Pancreas (tissue), 10 donors: Measurements from ENCODE around the gene KLHL25. TPM values are rescaled to one million over a fixed set of nuclear protein-coding genes. Genes with fewer than 3 reads are reported as not detected.

Experiments used
- ATAC-seq, 4 donors: fragments of 200-7000 bp; cut with Tn5 transposase; one replicate each; pipeline versions ENCODE4 v1.8.0 to v1.9.1; 2020; ENCODE audit warnings: mild to moderate bottlenecking in 4 of 4, moderate library complexity in 4 of 4
- DNase-seq, 6 donors: peaks; one replicate each; pipeline ENCODE4 v3.0.0-alpha.2; 2020
- FAIRE-seq: peaks from 2 replicates; lab custom pipeline; 2012; peaks lifted over from hg19 to GRCh38; lab: Jason Lieb, UNC
- H3K27ac ChIP-seq, 4 donors: fragments of 200-600 bp; sonication (generic); 1 replicate in 3 of 4; 2 replicates in 1 of 4; pipeline versions ENCODE4 v1.5.0 to v1.8.0; 2020
- H3K27me3 ChIP-seq, 4 donors: fragments of 200-600 bp; one replicate each; pipeline ENCODE4 v1.8.0; 2021
- H3K36me3 ChIP-seq, 3 donors: fragments of 200-600 bp; sonication (generic) in 1 of 3; one replicate each; pipeline versions ENCODE4 v1.5.0 to v1.8.0; 2020 to 2021
- H3K4me1 ChIP-seq, 3 donors: fragments of 200-600 bp; one replicate each; pipeline ENCODE4 v1.8.0; 2021
- H3K4me3 ChIP-seq, 4 donors: fragments of 200-600 bp; sonication (generic) in 2 of 4; one replicate each; pipeline versions ENCODE4 v1.5.0 to v1.8.0; 2020 to 2021
- H3K9me3 ChIP-seq, 4 donors: fragments of 200-600 bp; one replicate each; pipeline ENCODE4 v1.8.0; 2021
- WGBS, 2 donors: extraction: QIAGEN DNeasy Blood & Tissue Kit; methylation state at CpG; one replicate each; pipeline ENCODE4 v1.1.7; 2013; 5-methylcytosine and 5-hydroxymethylcytosine counted together
- intact Hi-C, 3 donors: fragments of 100-400 bp; cut with DNase I; formaldehyde crosslinking; loops; one replicate each; pipeline versions ENCODE4 v1.11.1 to v1.14.2; 2022
- polyA plus RNA-seq, 2 donors: library from polyadenylated mRNA; stranded (reverse); fragments of 200-250 nt; gene quantifications; one replicate each; pipeline ENCODE4 v1.2.3, GENCODE V29; 2013
- total RNA-seq, 6 donors: library from RNA; stranded (reverse); fragmentation: NEBNext Ultra II Directional in 4 of 6; extraction: Animal tissue kit (Norgen Biotek cat#: 25700) in 4 of 6; gene quantifications; one replicate each; pipeline versions ENCODE4 v1.2.1 to v1.2.4, GENCODE V29; 2021 to 2023
- TF ChIP-seq, protein P1 (sequence below), 4 donors: fragments of 200-600 bp; sonication (generic) in 3 of 4; IDR thresholded peaks; one replicate each; pipeline versions ENCODE4 v1.5.0 to v1.8.0; 2021; ENCODE audit warnings: antibody characterized with exemption in 4 of 4
- donor health status: healthy with polysubstance abuse.
- donor health status: DM: no; HTN: no; CAD: no; lungs with moderate emphysema.
- donor health status: DM: no; HTN: no; CAD: no.
- donor health status: control.
- donor health status: control.
- donor health status: Bipolar disorder and iron deficiency.
- donor health status: DM: yes; HTN: yes; CAD: no.
- donor health status: DM: no; HTN: no; CAD: no.
- donor health status: DM: no; HTN: no; CAD: no.
- donor health status: DM: yes; HTN: yes; CAD: no.

Gene KLHL25
- total and polyA plus RNA-seq, 8 donors: 0.93 to 3.3 (median 2.0) TPM

DNA sequence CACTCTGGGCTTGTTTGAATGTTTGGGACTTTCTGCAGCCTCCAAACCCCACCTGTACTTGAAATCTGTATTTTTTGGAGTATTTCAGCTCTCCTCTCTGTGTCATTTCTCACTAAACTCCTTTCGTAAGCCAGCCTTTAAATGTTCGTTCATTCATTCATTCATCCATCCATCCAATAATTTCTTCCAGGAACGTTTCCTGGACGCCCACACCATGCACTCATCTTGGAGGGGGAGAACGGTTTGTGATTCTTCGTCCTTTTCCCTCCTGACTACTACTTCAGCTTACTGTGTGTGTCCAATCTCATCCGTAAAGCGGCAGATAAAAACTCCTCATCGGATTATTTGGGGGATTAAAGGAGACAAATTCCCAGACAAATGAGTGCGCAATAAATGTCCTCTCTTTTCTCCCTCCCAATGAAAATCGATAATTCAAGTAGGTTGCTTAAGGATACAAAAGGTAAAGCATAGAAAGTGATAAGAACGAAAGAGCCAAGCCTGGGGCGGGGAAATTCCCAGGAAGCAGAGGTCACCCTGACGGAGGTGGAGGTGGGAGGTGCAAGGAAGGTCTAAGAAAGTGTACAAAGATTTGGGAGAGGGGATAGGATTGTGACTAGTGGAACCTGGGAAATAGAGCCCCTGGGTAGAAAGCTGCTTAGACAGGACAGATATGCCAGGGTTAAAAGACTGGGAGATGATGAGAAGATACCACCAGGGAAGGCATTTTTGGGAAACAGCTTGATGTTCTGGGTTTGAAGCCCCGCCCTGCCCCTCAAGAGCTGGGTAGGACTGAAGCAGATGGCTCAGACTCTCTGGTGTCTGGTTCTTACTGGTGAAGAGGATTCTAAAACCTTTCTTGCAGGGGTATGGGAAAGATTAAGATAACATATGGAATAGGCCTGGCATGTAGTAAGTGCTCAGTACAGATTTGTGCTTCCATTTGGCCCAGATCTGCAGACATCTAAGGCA lies 896 bp upstream of the KLHL25 start:
- ATAC-seq (peak in 1 of 4 donors; percentile 14), DNase-seq (no peak), FAIRE-seq (no peak)
- intact Hi-C loops: no loop called here
- Histone ChIP-seq H3K9me3 (no peaks in the 10 kb centered on the region), H3K27me3 (no peaks in the 10 kb centered on the region), H3K36me3 (no peaks in the 10 kb centered on the region), H3K4me3 (peak overlapping the region in 3 of 4 donors; percentile 4 to 91 (median 79)), H3K4me1 (peaks cover 5 to 12% (median 7%) of the 10 kb centered on the region in 3 donors), H3K27ac (peak overlapping the region in 2 of 4 donors; percentile 7 to 25)
- TF ChIP-seq, protein P1, sequence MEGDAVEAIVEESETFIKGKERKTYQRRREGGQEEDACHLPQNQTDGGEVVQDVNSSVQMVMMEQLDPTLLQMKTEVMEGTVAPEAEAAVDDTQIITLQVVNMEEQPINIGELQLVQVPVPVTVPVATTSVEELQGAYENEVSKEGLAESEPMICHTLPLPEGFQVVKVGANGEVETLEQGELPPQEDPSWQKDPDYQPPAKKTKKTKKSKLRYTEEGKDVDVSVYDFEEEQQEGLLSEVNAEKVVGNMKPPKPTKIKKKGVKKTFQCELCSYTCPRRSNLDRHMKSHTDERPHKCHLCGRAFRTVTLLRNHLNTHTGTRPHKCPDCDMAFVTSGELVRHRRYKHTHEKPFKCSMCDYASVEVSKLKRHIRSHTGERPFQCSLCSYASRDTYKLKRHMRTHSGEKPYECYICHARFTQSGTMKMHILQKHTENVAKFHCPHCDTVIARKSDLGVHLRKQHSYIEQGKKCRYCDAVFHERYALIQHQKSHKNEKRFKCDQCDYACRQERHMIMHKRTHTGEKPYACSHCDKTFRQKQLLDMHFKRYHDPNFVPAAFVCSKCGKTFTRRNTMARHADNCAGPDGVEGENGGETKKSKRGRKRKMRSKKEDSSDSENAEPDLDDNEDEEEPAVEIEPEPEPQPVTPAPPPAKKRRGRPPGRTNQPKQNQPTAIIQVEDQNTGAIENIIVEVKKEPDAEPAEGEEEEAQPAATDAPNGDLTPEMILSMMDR (IDR thresholded peaks at IDR 0.05): no peak
- WGBS, 2 donors: 23 to 26% methylated on average over 15 of the region's 15 CpGs

DNA sequence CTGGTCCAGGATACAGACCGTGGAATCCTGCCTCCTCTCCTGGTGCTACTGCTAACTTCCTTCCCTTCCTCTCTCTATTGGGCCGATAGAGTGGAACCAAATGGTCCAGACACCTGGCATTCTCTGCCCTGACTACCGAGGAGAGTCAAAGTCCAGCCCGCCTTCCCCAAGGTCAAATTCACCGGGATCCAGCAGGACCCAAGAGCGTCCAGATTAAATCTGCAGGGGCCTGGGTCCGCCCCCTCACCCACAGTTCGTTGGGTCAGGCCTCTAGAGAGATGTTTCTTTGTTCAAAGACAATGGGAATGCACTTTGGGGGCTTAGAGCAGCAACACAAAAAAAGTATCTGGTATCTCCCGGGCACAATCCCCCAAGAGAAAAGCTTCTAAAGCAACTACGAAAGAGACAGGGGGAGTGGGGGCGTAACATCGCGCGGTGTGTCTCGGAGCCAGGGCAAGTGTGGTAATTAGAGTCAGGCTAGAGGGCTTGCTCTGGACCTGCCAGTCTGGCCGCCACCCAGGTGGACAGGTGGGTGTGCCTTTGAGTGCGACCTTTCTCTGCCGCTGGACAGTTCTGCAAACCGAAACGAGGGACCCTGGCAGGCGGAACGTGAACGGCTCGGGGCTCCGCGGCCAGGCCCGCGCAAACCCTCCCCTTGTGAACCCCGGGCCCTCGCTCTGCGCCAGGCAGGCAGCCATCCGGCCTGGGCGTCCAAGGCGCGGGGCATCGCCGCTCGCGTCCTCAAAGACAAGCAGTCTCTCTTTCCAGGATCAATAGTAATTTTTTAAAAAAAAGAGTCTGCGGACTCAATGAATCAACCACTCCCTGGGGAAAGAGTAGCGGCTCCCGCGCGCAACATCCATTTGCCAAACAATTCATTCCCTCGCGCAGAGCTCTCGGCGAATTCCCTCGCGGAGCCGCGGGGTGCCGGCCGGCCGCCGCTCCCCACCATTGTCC lies 806 bp downstream of the KLHL25 start:
- Histone ChIP-seq H3K4me1 (peaks cover 5 to 9% (median 6%) of the 10 kb centered on the region in 3 donors), H3K27me3 (no peaks in the 10 kb centered on the region), H3K27ac (peak overlapping the region; percentile 71 to 84 (median 80)), H3K36me3 (no peaks in the 10 kb centered on the region), H3K4me3 (peak overlapping the region; percentile 62 to 91 (median 72)), H3K9me3 (no peaks in the 10 kb centered on the region)
- ATAC-seq (peak; percentile 33 to 53 (median 42)), FAIRE-seq (no peak), DNase-seq (peak; percentile 40 to 81 (median 62))
- WGBS, 2 donors: 1% methylated on average over 56 of the region's 56 CpGs
- TF ChIP-seq, protein P1 (IDR thresholded peaks at IDR 0.05): no peak
- intact Hi-C loops: loop anchor here in 1 of 3 donors (5.0 kb wide), 1 partner anchor 38 kb away; no protein-coding TSS in a partner anchor

DNA sequence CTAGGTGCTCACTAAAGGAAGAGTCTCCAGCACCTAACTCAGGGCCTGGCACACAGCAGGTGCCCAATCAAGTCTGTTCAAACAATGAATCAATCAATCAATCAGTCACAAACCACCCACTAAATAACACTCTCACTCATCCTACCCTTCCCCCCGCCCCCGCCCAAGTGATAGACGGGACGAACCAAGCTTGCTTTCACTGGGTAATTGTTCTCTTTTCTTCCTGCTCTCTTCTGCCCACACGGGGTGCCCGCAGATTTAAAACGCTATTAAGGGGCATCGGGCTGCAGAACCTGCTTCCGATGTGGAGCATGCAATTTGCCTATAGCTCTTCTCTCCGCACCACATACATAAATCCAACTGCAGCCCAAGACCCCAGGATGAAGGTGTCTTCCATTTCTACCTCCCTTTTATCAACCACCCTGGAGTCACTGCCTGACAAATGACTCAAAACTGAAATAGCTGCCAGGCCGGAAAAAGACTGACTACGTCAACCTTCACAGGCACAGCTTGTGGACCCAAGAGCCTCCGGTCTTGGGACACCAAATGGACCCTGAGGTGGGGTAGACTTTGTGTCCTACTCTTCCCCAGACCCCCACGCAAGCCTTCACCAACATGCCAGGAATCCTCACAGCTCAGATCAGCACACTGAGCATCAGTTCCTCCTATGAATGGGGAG lies 1.7 kb downstream of the KLHL25 start:
- FAIRE-seq (no peak), DNase-seq (no peak), ATAC-seq (no peak)
- H3K9me3 ChIP-seq: no peaks in the 10 kb centered on the region
- intact Hi-C loops: loop anchor here in 1 of 3 donors (5.0 kb wide), 1 partner anchor 39 kb away; no protein-coding TSS in a partner anchor
- WGBS, 2 donors: 68 to 71% methylated on average over 14 of the region's 14 CpGs
- H3K4me1 ChIP-seq: peaks cover 5 to 9% (median 6%) of the 10 kb centered on the region in 3 donors
- H3K4me3 ChIP-seq: peak overlapping the region in 1 of 4 donors; percentile 79
- no peaks in the 10 kb centered on the region for H3K36me3 ChIP-seq
- TF ChIP-seq, protein P1 (IDR thresholded peaks at IDR 0.05): no peak
- H3K27me3 ChIP-seq: no peaks in the 10 kb centered on the region
- peak overlapping the region in 1 of 4 donors; percentile 17 for H3K27ac ChIP-seq

DNA sequence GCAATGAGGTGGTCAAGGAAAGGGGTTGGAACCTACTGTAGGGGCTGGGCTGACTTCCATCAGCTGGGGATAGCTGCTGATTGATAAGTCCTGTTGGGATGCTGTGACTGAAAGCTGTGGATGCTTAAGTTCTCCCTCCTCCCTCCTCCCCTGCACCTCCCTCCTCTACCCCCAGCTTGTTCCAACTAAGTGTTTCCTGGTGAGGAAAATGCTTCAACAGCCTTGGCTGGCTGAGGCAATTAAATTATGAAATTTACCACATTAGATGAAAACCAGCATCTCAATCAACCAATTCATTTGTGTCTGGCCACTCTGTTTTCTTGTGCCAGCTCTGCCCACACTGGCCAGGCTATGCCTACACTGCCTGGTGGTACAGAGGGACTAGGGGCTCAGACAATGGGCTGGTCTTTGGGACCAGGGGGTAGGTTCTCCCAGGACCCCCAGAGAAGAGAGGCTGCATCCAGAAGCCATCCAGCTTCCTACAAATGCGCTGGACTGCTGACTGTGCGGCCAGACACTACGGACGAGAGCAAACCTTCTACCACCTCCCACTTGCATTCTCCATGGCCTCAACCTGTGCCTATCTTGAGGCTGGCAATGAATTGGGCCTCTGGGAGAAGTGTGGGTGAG lies 2.5 kb downstream of the KLHL25 start:
- no peak for ATAC-seq
- H3K36me3 ChIP-seq: no peaks in the 10 kb centered on the region
- TF ChIP-seq, protein P1 (IDR thresholded peaks at IDR 0.05): no peak
- no peak for DNase-seq
- intact Hi-C loops: loop anchor here in 1 of 3 donors (5.0 kb wide), 1 partner anchor 40 kb away; no protein-coding TSS in a partner anchor
- H3K4me1 ChIP-seq: peaks cover 5 to 9% (median 6%) of the 10 kb centered on the region in 3 donors
- FAIRE-seq: no peak
- H3K4me3 ChIP-seq: no peak overlapping the region
- no peak overlapping the region for H3K27ac ChIP-seq
- 96% methylated on average over 4 of the region's 4 CpGs for WGBS, 2 donors
- H3K9me3 ChIP-seq: no peaks in the 10 kb centered on the region
- no peaks in the 10 kb centered on the region for H3K27me3 ChIP-seq
